GM19043 (cell line): ENCODE measurements around the gene ANKRD50.

Source experiments
- ATAC-seq: cut with Tn5 transposase; IDR thresholded peaks from one replicate; pipeline ENCODE4 v1.9.1; 2021; ENCODE audit warnings: low read depth; ENCODE audit not compliant: unreplicated experiment

The ANKRD50 gene

GRCh38 chr4:124710911-124711310, 1.6 kb downstream of the ANKRD50 start:
- no peak for ATAC-seq

GRCh38 chr4:124710015-124710741, 2.4 kb downstream of the ANKRD50 start:
- ATAC-seq: no peak

DNA sequence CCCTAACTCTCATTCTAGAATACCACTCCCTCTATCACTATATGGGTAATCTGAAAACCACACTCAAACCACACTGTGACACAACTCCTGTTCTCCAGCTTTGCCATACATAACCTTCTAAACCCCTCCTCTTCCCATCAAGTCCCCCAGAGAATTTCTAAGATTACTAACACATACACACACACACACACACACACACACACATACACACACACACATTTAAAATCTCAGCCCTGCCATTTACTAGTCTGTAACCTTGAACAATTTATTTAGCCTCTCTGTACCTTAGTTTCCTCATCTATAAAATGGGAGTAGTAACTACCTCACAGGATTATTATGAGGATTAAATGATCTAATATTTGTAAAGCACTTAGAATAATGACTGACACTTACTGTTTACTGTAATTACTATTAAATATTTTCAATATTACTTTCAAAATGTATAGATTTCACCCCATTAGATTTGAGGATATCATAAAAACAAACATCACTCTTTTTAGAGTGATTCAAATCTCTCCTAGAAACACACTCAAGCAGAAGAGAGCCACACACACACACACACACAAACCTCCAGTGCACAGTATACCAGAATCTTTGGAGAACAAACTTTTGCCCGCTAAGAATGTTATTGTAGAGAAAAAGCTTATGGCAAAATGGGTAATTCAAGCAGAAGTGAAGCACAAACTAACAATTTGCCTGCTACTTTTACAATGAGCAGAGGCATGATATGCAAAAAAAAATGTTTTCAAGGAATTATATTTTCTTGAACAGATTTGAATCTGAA, 3.8 kb downstream of the ANKRD50 start:
- ATAC-seq: no peak

DNA sequence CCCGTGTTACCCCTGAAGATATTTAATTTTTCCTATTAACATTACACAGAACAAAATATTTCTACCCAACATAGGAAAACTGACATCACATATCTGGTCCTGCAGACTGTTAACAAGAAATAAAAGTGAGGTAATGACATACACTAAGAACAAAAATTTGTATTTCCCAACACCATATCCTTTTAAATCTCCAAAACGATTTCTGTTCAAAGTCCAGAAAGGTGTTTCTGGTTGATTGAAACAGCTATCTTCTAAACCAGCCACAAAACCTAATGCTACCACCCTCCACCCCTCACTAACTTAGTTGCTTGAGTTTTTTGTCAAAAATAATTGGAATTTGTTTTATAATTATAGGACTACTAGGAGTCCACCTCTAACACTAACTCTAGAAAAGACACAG, 7.1 kb downstream of the ANKRD50 start:
- ATAC-seq: no peak

DNA sequence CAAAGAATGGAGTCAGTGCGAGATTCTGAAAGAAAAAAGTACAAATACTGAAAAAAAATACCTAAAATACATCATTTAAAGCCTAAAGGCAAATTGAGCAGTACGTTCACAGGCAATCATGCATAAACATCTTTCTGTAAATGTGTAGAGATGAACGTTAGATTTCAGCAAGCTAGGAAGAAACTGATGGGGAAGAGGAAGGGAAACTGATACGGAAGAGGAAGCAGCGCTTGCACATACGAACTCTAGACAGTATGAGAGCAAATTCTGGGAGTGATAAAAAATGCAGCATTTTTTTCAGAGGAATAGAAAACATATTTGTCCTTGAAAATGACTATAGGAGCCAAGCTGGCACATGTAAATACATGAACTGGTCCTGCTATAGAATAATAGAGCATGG, 9.4 kb downstream of the ANKRD50 start:
- ATAC-seq: no peak

DNA sequence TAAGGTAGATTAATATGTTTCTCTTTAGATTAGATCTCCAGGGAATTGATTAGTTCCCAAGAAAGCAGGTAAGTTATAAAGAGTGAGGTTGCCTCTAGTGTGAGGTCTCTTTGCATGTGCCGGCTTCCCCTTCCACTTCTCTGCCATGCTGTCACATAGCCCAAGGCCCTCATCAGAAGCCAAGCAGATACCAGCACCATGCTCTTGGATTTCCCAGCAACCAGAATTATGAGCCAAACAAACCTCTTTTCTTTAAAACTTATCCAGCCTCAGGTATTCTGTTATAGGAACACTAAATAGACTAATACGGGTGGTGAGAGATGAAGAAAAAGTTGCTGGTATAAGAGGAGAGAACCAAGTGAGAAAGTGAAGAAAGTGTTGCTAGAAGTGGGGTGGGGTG, 15.1 kb downstream of the ANKRD50 start:
- no peak for ATAC-seq

DNA sequence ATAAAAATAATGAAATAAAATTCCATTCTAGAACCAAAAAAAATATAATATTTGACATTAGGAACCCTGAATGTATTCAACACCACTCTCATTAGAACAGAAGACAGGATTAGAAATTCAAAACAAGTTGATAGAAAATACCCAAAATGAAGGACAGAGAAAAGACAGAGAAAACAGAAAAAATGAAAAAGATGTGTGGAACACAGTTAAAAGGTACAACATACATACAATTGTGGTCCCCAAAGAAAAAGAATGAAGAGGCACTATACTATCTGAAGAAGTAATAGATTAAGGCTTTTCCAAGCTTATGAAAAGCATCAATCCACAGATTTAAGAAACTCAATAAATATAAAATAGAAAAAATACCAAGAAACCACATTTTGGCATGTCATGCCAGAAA, 16.4 kb downstream of the ANKRD50 start:
- ATAC-seq: no peak

DNA sequence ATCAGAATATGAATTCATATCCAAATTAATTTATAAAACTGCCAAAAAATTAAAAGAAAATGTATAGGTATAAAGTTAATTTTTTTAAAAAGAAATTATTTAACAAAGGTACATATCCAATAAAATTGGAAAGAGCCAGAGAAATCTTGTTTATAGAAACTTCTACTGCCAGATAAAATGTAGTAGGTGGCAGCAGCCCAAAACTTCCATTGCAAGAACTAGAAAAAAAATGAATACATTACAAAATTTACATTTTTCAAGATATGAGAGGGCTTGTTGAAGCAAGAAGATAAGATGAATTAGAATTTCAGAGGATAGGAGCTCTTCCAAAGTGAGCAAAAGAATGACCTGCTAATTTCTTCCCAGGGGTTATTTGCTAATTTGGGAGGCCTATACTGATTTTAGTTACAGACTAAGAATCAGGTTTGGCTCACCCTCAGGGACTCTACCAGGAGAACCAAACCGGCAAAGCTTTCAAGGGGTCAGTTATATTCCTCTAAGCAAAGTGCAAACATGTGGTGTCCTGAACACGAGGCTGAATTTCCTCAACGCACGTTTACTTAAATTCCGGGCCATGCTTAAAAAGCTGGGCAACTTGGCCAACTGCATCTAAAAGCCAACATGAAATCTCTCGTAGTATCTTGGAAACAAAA, 17.5 kb downstream of the ANKRD50 start:
- ATAC-seq: no peak

GRCh38 chr4:124694306-124694705, 18.2 kb downstream of the ANKRD50 start:
- ATAC-seq: no peak

DNA sequence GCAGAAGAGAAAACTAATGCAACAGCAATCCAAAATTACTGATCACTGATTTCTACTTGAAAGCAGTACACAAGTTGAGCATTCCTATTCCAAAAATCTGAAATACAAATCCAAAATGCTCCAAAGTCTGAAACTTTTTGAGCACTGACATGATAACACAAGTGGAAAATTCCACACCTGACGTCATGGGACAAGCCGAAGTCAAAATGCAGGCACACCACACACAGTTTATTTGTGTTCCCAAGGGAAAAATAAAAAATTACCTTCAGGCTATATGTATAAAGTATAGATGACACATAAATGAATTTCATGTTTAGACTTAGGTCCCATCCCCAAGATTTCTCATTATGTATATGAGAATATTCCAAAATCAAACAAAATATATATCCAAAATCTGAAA, 20.7 kb downstream of the ANKRD50 start:
- no peak for ATAC-seq

DNA sequence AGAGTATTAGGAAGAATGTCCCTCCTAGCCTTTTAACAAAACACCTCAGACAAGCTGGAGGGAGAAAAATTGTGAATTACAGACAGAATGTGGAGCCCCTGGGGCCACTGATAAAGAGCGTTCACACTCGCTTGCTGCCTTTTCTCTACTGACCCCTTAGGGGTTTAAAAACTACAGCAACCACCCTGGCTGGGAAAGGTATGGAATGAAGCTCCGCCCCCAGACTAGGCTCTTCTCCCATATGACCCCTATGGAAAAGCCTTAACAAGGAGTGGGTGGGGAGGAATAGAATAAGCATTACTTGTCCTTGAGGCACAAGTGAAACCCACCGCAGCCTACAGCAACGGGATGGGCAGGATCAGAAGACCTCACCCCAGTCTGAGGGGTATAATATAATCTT, 26.3 kb downstream of the ANKRD50 start:
- ATAC-seq: no peak

GRCh38 chr4:124685851-124686250, 26.7 kb downstream of the ANKRD50 start:
- ATAC-seq: no peak

DNA sequence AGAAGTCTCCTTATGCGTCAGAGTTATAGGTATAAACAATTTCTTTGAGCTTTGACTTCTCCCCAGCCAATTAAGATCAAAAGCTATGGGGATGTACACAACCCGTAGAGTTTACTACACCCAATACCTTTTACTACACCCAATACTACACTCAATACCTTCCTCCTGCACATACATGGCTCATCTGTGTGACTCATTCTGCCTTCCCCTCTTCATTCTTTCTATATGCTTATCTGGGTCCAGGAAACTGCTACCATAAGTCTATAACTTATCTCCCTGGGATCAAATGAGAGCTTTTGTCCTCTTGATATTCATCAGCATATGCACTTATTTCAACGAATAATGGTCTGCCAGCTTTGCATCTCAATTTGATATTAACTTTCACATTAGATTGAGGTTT, 28.2 kb downstream of the ANKRD50 start:
- ATAC-seq: no peak

- ATAC-seq: no peak
Observed at GRCh38 chr4:124682384-124682783, 30.1 kb downstream of the ANKRD50 start.

DNA sequence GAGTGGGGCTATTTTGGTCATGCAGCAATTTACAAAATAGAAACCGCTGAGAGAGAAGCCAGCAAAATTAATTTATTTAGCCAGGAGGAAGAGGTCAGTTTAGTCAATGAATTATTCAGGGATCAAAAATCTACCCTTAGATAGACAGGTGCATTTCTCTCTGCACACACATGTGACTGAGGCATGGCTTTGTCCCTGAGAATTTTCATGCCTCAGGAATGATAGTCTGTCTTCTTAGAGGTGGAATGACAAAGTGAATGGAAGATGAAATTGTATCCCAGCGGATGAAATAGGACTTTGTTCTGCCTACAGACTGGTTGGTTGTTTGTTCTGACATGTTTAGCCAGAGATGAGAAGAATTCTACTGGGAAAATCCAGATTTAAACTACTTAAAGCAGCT, 46.0 kb downstream of the ANKRD50 start:
- ATAC-seq: no peak

- ATAC-seq: no peak
Observed at GRCh38 chr4:124658795-124659194, 53.7 kb downstream of the ANKRD50 start.

GRCh38 chr4:124650614-124651013, 61.9 kb downstream of the ANKRD50 start:
- ATAC-seq: no peak

DNA sequence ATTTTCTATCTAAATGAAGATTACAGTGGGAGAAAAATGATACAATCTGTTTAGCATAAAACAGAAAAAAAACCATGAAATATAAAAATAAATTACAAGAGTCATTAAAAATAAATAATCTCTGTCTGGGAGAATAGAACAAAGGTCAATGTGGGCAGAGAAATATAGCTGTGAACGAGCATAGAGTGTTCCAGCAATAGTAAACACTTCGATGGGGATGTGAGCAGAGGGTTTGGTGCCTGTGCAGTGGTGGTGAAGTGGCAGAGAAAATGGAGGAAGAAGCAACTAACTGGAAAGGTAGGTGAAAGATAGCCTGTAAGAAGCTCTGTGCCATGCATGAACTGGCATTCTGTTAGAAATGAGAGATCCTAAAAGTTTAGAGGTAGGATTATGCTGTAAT, 64.9 kb downstream of the ANKRD50 start:
- ATAC-seq: no peak

DNA sequence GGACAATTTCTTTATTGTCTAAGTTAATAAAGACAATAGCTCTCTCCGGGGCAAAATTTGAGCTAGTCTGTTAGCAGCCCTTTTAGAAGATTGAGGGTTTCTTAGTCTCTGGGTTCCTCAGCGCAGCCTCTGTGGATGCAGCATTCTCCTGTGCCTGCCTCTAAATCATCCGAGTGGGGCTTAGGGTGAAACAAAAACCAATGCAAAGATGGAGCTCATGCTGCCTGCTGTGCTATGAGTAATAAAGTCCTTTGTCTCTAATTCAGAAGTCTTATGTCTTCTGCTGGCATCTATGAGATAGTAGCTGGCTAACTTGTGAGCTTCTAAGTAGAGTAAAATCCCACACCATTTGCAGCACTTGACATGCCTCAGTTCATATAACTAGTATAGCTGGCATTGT, 67.9 kb downstream of the ANKRD50 start:
- no peak for ATAC-seq

DNA sequence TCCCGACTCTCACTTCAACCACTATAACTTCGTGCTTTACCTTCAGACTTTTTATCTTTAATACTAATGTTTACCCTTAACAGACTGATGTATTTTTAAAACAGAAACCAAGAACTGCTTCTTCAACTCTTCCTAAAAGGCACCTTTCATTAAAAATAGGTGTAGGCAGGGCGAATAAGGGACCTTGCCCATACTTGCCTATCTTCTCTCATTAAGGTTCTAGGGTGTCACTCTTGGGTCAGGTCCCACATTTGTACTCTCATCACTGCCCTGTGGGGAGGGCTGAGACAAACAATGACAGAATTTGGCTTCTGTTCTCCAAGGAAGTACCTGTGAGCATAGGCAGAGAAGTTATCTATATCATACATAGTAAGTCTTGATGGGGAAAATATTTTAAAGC, 69.7 kb downstream of the ANKRD50 start:
- ATAC-seq: no peak

DNA sequence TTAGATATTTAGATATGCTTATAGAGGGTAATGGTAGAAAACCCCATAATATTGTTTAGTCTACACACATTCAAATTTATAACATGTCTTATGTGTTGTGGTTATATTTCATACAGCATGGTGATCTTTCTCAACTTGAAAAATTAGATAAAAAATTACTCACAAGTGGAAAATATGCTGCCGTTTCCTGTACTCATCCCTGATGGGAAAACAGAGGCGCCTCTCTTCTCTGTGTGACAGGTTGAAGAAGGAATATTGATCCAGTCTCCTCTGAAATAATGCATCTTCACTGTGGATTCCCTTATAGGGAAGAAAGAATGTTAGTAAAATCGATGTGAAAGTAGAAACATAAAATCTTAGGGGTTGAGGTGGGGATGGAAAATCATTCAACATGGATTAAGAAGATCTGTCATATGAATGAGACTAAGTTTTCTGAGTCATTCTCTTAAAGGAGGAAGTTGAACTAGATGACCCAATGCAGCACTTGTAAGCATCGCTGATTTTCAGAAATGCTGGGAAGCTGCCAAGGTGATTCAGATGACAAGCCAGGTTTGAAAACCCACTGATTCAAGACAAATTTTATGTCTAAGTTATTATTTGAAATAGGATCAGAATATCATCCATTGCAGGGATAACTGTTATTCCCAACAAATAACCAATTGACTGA, 70.7 kb downstream of the ANKRD50 start:
- ATAC-seq: no peak
